Thymus (tissue), 11 donors: Measurements from ENCODE around the gene ATXN1. TPM values are rescaled to one million over a fixed set of nuclear protein-coding genes. Genes with fewer than 3 reads are reported as not detected.

Experiments
- DNase-seq, 9 donors: peaks; one replicate each; pipeline ENCODE4 v3.0.0-alpha.2; 2013; ENCODE audit warnings: low spot score in 9 of 9, low read depth in 6 of 9, missing footprints in 1 of 9
- H3K27ac ChIP-seq, 2 donors: one replicate each; pipeline ENCODE4 v1.5.1; 2013; ENCODE audit warnings: control low read depth in 1 of 2, low read depth in 1 of 2, low read length in 1 of 2, mild to moderate bottlenecking in 1 of 2, moderate library complexity in 1 of 2
- H3K27me3 ChIP-seq, 2 donors: one replicate each; pipeline ENCODE4 v1.5.1; 2013; ENCODE audit warnings: low read length in 1 of 2; ENCODE audit not compliant: control insufficient read depth in 2 of 2, insufficient read depth in 1 of 2
- H3K36me3 ChIP-seq, 2 donors: one replicate each; pipeline ENCODE4 v1.5.1; 2013; ENCODE audit warnings: low read length in 1 of 2, mild to moderate bottlenecking in 1 of 2, moderate library complexity in 1 of 2; ENCODE audit not compliant: control insufficient read depth in 2 of 2, insufficient read depth in 2 of 2
- H3K4me1 ChIP-seq, 2 donors: one replicate each; pipeline ENCODE4 v1.5.1; 2013; ENCODE audit warnings: low read length in 2 of 2; ENCODE audit not compliant: control insufficient read depth in 2 of 2, insufficient read depth in 2 of 2
- H3K4me3 ChIP-seq, 2 donors: one replicate each; pipeline ENCODE4 v1.5.1; 2013; ENCODE audit warnings: low read length in 2 of 2, control low read depth in 1 of 2, mild to moderate bottlenecking in 1 of 2
- H3K9me3 ChIP-seq, 2 donors: one replicate each; pipeline ENCODE4 v1.5.1; 2013; ENCODE audit warnings: low read length in 1 of 2, mild to moderate bottlenecking in 1 of 2; ENCODE audit not compliant: control insufficient read depth in 2 of 2, insufficient read depth in 1 of 2
- WGBS: extraction: QIAGEN DNeasy Blood & Tissue Kit; methylation state at CpG from one replicate; pipeline ENCODE4 v1.1.7; 2013; 5-methylcytosine and 5-hydroxymethylcytosine counted together
- polyA plus RNA-seq: library from polyadenylated mRNA; stranded (reverse); fragments of 200-250 nt; gene quantifications from one replicate; pipeline ENCODE4 v1.2.3, GENCODE V29; 2013
- total RNA-seq: library from RNA; stranded (reverse); fragments of 120-200 nt; gene quantifications from one replicate; pipeline ENCODE4 v1.2.4, GENCODE V29; 2013
- donor health status: healthy.

ATXN1 gene
- total and polyA plus RNA-seq, 2 donors, result 6.8 to 7.1 TPM

DNA sequence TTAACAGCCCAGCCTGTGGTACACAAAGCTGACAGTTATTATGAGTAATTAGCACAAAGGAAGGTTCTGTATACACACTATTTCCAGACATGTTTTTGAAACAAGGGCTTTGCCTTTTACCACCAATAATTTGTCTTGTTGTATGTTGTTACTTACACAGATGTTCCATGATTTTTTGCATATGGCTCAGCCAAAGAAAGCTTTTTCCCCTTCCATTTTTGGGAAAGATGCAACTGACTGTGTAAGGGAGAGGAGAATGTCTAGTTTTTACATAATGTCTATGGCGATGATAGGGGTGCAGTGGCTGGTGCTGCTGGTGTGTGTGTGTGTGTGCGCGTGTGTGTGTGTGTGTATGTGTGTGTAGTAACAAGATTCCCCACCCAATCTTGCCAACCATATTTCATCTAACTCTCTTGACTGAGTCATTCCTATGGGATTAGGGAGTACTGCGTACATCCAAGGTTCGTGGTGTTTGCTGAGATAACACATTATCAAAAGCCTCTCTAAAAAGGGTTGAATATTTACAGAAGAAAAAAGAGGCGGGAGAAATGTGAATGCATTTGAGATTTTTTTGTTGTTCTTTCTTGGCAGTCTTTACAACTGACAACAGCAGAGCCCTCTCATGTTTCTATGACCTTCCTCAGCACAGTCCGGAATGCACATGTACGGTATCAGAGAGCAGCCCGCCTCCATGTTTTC is 330.7 kb downstream of the ATXN1 start:
- H3K27me3 ChIP-seq, result no peaks in the 10 kb centered on the region
- H3K36me3 ChIP-seq, result no peaks in the 10 kb centered on the region
- no peaks in the 10 kb centered on the region for H3K4me1 ChIP-seq
- no peak overlapping the region for H3K4me3 ChIP-seq
- WGBS, result 90% methylated on average over 9 of the region's 9 CpGs
- no peaks in the 10 kb centered on the region for H3K9me3 ChIP-seq
- H3K27ac ChIP-seq, result no peak overlapping the region
- no peak for DNase-seq

DNA sequence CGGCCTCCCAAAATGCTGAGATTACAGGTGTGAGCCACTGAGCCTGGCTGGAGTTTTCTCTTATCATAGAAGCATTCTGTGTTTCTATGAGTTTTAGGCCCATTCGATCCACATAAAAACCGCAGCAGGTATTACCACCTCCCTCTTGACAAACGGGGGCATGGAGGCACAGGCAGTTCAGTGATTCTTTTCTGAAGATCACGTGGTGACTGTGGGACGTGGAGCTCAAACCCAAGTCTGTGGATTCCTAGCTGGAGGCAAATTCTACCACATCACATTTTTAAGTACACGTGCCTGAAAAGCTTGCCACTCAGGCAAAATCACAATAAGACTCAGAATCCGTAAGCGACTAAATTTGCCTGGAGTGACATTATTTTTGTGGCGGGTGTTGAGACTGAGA is 331.6 kb downstream of the ATXN1 start:
- WGBS, result 98% methylated on average over 10 of the region's 10 CpGs
- DNase-seq, result no peak
- no peaks in the 10 kb centered on the region for H3K4me1 ChIP-seq
- H3K9me3 ChIP-seq, result no peaks in the 10 kb centered on the region
- H3K36me3 ChIP-seq, result no peaks in the 10 kb centered on the region
- H3K4me3 ChIP-seq, result no peak overlapping the region
- H3K27me3 ChIP-seq, result no peaks in the 10 kb centered on the region
- no peak overlapping the region for H3K27ac ChIP-seq

DNA sequence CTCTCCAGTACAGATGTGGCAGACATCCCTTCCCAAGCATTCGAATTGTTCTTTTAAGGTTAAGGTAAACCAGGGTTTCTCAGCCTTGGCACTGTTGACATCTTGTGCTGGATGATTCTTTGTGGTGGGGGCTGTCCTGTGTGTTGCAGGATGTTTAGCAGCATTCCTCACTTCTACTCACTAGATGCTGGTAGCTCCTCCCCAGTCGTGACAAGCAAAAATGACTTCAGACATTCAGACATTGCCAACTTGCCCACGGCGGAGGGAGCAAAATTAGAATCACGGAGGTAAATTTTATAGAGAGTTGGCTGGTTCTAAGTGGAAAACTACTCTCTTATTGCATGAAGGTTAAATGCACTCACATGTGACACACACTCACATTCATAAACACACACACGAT is 334.1 kb downstream of the ATXN1 start:
- WGBS, result 97% methylated on average over 6 of the region's 6 CpGs
- H3K27ac ChIP-seq, result no peak overlapping the region
- no peaks in the 10 kb centered on the region for H3K27me3 ChIP-seq
- peaks cover 0 to 5% of the 10 kb centered on the region in 2 donors for H3K4me1 ChIP-seq
- H3K4me3 ChIP-seq, result no peak overlapping the region
- no peaks in the 10 kb centered on the region for H3K36me3 ChIP-seq
- H3K9me3 ChIP-seq, result no peaks in the 10 kb centered on the region
- no peak for DNase-seq

DNA sequence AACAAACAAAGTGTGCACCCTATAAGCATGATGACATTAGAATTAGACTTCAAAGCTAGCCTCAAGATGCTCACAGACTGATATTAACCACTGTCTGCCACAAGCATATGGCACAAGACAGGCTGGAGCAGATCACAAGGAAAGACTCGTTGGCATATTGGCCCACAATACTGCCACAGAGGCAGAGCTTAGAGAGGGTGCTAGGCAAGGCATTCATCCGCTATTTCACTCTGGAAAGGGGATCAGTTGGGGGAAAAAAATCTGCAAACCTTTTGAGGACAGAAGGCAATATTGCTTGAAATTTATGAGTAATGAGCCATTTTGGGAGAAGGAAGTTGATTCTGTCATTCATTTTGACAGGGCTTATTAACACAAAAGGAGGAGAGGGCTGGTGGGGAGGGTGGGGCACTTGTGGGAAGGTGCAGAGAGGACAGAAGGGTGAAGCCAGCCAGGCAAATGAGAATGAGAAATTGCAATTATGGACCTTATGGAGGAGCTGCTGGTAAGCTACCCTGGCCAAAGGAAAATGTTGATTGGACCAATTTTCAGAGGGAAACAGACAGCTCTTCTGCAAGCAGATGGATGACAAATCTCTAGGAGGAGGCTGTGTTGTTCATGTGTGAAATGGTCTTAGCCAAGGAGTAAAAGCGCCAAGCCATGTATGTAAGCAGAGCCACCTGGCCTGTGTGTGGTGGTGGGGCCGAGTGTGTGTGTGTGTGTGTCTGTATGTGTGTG is 335.2 kb downstream of the ATXN1 start:
- DNase-seq, result no peak
- Histone ChIP-seq H3K4me3 (no peak overlapping the region), H3K36me3 (no peaks in the 10 kb centered on the region), H3K27me3 (no peaks in the 10 kb centered on the region), H3K4me1 (peaks cover 2 to 15% of the 10 kb centered on the region in 2 donors), H3K9me3 (no peaks in the 10 kb centered on the region), H3K27ac (no peak overlapping the region)
- 90% methylated on average over 4 of the region's 4 CpGs for WGBS

DNA sequence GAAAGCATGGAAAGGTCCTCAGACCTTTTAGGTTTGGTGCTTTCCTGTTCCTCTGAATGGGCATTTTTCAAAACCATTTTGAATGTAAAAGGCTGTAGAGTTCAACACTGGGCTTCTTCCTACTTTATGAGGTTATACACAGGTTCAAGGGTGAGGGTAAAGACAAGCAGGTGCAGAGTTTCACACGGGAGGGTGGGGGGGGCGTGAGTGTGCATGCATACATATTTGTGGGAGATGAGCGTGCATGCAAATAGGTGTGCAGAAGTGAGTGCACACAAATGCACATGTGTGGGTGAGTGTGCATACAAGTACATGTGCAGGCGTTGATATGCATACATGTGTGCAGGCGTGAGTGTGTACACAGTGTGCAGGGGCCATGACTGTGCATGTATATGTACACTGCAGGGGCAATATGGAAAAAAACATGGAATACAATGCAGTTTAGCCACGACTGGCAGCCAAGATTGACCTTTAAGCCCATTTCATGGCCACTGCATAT is 339.7 kb downstream of the ATXN1 start:
- whole genome bisulfite sequencing, result 89% methylated on average over 6 of the region's 6 CpGs
- Histone ChIP-seq H3K36me3 (no peaks in the 10 kb centered on the region), H3K4me3 (no peak overlapping the region), H3K9me3 (no peaks in the 10 kb centered on the region), H3K27me3 (no peaks in the 10 kb centered on the region), H3K27ac (peak overlapping the region in 1 of 2 donors; percentile 71), H3K4me1 (peaks cover 6 to 24% of the 10 kb centered on the region in 2 donors)
- DNase-seq, result no peak

DNA sequence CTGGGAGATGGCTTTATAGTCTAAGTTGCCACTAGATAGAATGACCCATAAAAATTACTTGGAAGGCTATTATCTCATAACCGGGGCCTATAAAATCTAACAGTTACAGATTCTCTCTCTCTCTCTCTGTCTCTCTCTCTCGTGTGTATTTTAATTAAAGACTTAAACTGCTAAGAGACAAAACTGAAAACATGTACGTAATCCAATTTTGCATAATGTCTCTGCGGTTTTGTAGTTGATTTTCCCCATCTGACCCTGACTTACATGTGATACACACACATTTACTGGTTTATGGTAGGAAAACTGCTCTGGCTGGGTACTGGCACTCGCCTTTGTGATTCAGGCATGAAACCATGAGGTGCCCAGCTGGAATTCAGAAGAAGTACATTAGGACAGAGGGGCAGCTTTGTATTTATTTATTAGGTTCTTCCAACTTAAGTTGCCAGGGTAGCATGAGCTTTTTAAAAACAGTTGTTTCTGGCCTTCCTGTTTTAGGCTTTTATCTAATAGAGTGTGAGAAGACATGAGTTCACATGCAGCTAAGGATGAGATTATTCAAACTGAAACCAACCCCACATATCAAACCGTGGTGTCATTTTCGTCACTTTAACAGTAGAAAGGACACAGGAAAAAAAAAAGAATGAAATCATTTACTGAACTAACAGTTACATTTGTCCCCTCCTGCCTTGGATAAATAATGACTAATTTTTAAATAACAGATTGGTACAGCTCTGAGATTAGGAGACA is 340.4 kb downstream of the ATXN1 start:
- no peak overlapping the region for H3K4me3 ChIP-seq
- no peaks in the 10 kb centered on the region for H3K36me3 ChIP-seq
- no peaks in the 10 kb centered on the region for H3K27me3 ChIP-seq
- peak overlapping the region; percentile 9 to 71 for H3K27ac ChIP-seq
- WGBS, result 76% methylated on average over 7 of the region's 7 CpGs
- peak in 3 of 9 donors; percentile 18 to 64 (median 25) for DNase-seq
- peaks cover 6 to 24% of the 10 kb centered on the region in 2 donors for H3K4me1 ChIP-seq
- H3K9me3 ChIP-seq, result no peaks in the 10 kb centered on the region

DNA sequence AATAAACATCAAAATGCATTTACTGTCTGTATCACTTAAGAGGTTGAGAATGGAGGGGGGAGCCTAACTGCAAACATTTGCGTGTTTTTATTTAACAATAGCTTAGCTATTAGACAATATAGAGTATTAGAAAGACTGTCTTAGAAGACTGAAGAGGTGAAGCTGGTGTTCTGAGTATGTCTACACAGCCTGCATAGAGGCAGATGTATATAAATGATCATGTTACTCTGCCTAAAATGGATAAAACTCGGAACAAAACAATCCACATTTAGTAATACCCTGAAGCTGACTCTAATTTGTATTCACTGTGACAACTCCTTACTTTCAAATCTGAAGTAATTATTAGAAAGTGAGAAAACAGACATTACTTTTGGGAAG is 340.9 kb downstream of the ATXN1 start:
- DNase-seq, result no peak
- 95% methylated on average over 2 of the region's 2 CpGs for WGBS
- Histone ChIP-seq H3K4me3 (no peak overlapping the region), H3K4me1 (peaks cover 6 to 24% of the 10 kb centered on the region in 2 donors), H3K36me3 (no peaks in the 10 kb centered on the region), H3K27me3 (no peaks in the 10 kb centered on the region), H3K9me3 (no peaks in the 10 kb centered on the region), H3K27ac (peak overlapping the region in 1 of 2 donors; percentile 71)

DNA sequence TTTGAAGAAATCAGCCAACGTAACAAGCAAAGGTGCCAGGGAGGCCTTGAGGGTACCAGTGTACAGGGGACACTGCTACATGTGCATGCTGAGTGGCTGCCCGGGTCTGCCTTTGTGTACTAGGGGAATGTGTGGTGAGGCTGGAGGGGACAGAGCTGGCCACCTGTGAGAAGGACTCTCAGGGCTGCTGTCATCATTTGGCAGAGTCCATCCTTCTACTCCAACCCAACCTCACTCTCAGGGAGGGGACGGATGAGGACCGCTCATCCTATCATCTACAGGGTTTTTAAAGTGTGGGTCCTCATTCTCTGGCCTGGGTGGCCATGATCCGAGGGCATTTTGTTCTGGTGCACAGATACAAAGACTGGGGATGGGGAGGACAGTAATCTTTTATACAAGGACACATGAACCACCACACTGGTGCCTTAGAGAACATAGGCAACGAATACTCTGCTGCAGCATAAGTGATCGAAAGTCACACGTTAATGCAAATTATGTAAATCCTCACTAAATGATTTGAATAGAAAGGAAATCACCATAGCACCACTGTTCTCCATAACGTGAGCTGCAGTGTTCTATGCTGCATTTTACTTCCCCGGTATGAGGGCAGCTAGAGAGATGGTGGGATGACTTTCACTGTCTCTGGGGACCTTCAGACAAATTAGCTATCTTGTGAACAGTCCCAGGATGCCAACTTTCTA is 341.5 kb downstream of the ATXN1 start:
- peaks cover 6 to 24% of the 10 kb centered on the region in 2 donors for H3K4me1 ChIP-seq
- peak overlapping the region in 1 of 2 donors; percentile 3 for H3K27ac ChIP-seq
- no peaks in the 10 kb centered on the region for H3K9me3 ChIP-seq
- H3K36me3 ChIP-seq, result no peaks in the 10 kb centered on the region
- 97% methylated on average over 10 of the region's 10 CpGs for WGBS
- DNase-seq, result no peak
- no peak overlapping the region for H3K4me3 ChIP-seq
- no peaks in the 10 kb centered on the region for H3K27me3 ChIP-seq
